ENCODE measurements around the gene ZNF436. TPM values are rescaled to one million over a fixed set of nuclear protein-coding genes. Genes with fewer than 3 reads are reported as not detected.
A peak's percentile ranks its signal among the peaks of the same experiment; 100 is the strongest.

The ZNF436 gene
- total RNA-seq, 1 donor from 2014 or later = 10.9 TPM

GRCh38 chr1:23396380-23396779 is 26.7 kb upstream of the ZNF436 start:
- no peaks in the 10 kb centered on the region for H3K9me3 ChIP-seq
- H3K4me3 ChIP-seq = no peak overlapping the region
- H3K27ac ChIP-seq = no peak overlapping the region
- no peak for DNase-seq
- H3K27me3 ChIP-seq = no peaks in the 10 kb centered on the region
- no peaks in the 10 kb centered on the region for H3K36me3 ChIP-seq
- no peak for ATAC-seq
- TF ChIP-seq, protein P1, sequence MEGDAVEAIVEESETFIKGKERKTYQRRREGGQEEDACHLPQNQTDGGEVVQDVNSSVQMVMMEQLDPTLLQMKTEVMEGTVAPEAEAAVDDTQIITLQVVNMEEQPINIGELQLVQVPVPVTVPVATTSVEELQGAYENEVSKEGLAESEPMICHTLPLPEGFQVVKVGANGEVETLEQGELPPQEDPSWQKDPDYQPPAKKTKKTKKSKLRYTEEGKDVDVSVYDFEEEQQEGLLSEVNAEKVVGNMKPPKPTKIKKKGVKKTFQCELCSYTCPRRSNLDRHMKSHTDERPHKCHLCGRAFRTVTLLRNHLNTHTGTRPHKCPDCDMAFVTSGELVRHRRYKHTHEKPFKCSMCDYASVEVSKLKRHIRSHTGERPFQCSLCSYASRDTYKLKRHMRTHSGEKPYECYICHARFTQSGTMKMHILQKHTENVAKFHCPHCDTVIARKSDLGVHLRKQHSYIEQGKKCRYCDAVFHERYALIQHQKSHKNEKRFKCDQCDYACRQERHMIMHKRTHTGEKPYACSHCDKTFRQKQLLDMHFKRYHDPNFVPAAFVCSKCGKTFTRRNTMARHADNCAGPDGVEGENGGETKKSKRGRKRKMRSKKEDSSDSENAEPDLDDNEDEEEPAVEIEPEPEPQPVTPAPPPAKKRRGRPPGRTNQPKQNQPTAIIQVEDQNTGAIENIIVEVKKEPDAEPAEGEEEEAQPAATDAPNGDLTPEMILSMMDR (IDR thresholded peaks at IDR 0.05) = no peak
- intact Hi-C loops (cut with DNase I) = no loop called here
- H3K4me1 ChIP-seq = peaks cover 21% of the 10 kb centered on the region

DNA sequence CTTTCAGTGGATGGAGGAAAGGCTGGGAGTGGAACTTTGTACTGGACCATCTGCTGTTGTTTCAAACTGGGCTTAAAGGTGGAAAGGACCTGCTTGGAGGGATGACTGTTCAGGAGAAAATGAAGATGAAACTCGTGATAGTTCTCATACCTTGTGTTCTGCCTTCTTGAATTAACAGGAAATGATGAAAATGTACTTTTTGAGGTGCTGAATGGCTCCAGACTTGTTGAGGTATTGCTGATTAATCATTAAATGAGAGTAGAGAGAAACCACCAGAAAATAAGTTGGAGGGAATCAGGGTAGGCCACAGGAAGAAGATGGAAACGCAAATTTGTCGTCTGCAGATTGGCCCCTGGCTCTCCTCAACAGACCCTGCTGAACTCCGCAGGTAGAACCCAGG is 26.2 kb upstream of the ZNF436 start:
- H3K9me3 ChIP-seq = no peaks in the 10 kb centered on the region
- H3K4me3 ChIP-seq = no peak overlapping the region
- DNase-seq = no peak
- H3K36me3 ChIP-seq = no peaks in the 10 kb centered on the region
- no peak overlapping the region for H3K27ac ChIP-seq
- H3K27me3 ChIP-seq = no peaks in the 10 kb centered on the region
- TF ChIP-seq, protein P1 (IDR thresholded peaks at IDR 0.05) = no peak
- intact Hi-C loops (cut with DNase I) = no loop called here
- no peak for ATAC-seq
- peaks cover 21% of the 10 kb centered on the region for H3K4me1 ChIP-seq

- no peaks in the 10 kb centered on the region for H3K9me3 ChIP-seq
- TF ChIP-seq, protein P1 (IDR thresholded peaks at IDR 0.05) = no peak
- ATAC-seq = no peak
These were observed 25.6 kb upstream of the ZNF436 start for GRCh38 chr1:23395154-23395724.

GRCh38 chr1:23394684-23395083 is 25.0 kb upstream of the ZNF436 start:
- ATAC-seq (peak; percentile 60), DNase-seq (peak; percentile 70)
- Histone ChIP-seq H3K27ac (peak overlapping the region; percentile 70), H3K9me3 (no peaks in the 10 kb centered on the region), H3K4me3 (no peak overlapping the region), H3K27me3 (no peaks in the 10 kb centered on the region), H3K4me1 (peaks cover 18% of the 10 kb centered on the region), H3K36me3 (no peaks in the 10 kb centered on the region)
- TF ChIP-seq, protein P1 (IDR thresholded peaks at IDR 0.05) = no peak
- intact Hi-C loops (cut with DNase I) = no loop called here

More at GRCh38 chr1:23395154-23395724, 25.6 kb upstream of the ZNF436 start:
- no peak for DNase-seq
- intact Hi-C loops (cut with DNase I) = no loop called here
- H3K27ac ChIP-seq = peak overlapping the region; percentile 70
- no peaks in the 10 kb centered on the region for H3K36me3 ChIP-seq
- peaks cover 21% of the 10 kb centered on the region for H3K4me1 ChIP-seq
- H3K27me3 ChIP-seq = no peaks in the 10 kb centered on the region
- no peak overlapping the region for H3K4me3 ChIP-seq

GRCh38 chr1:23394181-23394580 is 24.5 kb upstream of the ZNF436 start:
- H3K4me3 ChIP-seq = no peak overlapping the region
- H3K27ac ChIP-seq = peak overlapping the region; percentile 70
- DNase-seq (no peak), ATAC-seq (no peak)
- H3K36me3 ChIP-seq = no peaks in the 10 kb centered on the region
- intact Hi-C loops (cut with DNase I) = no loop called here
- H3K27me3 ChIP-seq = no peaks in the 10 kb centered on the region
- no peaks in the 10 kb centered on the region for H3K9me3 ChIP-seq
- TF ChIP-seq, protein P1 (IDR thresholded peaks at IDR 0.05) = no peak
- H3K4me1 ChIP-seq = peaks cover 18% of the 10 kb centered on the region

- ATAC-seq = no peak
- intact Hi-C loops (cut with DNase I) = no loop called here
These were observed 24.1 kb upstream of the ZNF436 start for GRCh38 chr1:23393706-23394105.

More at GRCh38 chr1:23393706-23394105, 24.1 kb upstream of the ZNF436 start:
- no peaks in the 10 kb centered on the region for H3K36me3 ChIP-seq
- H3K27me3 ChIP-seq = no peaks in the 10 kb centered on the region
- no peaks in the 10 kb centered on the region for H3K9me3 ChIP-seq
- TF ChIP-seq, protein P1 (IDR thresholded peaks at IDR 0.05) = no peak
- H3K4me3 ChIP-seq = no peak overlapping the region
- DNase-seq = no peak
- H3K27ac ChIP-seq = peak overlapping the region; percentile 70
- H3K4me1 ChIP-seq = peaks cover 18% of the 10 kb centered on the region
